ENCODE measurements around the gene NOTO.

Gene NOTO

DNA sequence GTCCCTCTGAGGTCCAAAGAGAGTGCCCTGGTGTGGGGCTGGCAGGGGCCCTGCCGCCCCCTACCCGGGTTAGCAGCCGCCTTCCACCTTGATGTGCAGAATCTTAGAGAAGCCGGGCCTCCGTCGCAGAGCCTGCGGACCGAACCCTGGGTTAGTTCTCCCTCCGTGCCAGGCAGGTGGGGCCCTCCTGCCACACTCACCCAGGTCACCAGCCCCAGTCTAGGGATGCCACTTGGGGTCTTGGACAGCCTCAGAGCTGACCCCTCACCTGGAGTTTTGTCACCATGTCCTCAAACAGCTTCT lies 56.5 kb downstream of the NOTO start:
- no peak for DNase-seq

GRCh38 chr2:73259276-73259675 lies 56.9 kb downstream of the NOTO start:
- DNase-seq, result no peak

DNA sequence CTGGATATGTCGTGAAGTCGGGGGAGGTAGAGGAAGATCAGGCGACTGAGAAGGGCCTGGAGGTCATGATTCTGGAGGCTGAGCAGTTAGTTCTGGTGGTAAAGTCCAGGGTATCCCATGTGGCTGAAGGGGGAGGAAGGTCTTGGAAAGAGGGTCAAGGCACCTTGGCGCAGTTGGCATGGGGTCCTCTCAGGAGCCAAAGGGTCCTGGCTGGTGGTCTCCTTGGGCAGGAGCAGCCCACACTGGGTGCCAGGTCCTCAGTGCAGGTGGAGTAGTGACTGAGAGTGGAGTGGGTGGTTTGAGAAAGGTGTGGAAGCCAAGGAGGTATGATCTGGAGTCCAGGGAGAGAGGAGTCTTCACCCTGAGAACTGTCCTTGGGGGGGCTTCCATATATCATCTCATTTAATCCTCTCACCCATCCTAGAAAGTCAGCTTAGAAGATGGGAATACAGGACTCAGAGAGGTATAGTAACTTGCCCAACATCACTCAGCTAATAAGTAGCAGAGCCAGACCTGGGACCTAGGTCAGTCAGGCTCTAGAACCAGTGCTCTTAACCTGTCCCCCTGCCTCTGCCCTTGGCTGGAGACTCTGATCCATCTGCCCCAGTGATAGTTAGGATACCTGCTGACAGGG lies 57.4 kb downstream of the NOTO start:
- no peak for DNase-seq

GRCh38 chr2:73260338-73260984 lies 58.1 kb downstream of the NOTO start:
- DNase-seq, result no peak
